NCI-H446 (cell line): ENCODE data around the gene WASHC3.
"Not testable (repeated sequence)": the region's sequence is repeated elsewhere in the genome, so short reads cannot be mapped to it uniquely, and the experiment has no call there.

ENCODE experiments used
- DNase-seq, 2 experiments: peaks; one replicate each; lab custom pipeline; 2025; lab: John Stamatoyannopoulos, UW

WASHC3 gene

DNA sequence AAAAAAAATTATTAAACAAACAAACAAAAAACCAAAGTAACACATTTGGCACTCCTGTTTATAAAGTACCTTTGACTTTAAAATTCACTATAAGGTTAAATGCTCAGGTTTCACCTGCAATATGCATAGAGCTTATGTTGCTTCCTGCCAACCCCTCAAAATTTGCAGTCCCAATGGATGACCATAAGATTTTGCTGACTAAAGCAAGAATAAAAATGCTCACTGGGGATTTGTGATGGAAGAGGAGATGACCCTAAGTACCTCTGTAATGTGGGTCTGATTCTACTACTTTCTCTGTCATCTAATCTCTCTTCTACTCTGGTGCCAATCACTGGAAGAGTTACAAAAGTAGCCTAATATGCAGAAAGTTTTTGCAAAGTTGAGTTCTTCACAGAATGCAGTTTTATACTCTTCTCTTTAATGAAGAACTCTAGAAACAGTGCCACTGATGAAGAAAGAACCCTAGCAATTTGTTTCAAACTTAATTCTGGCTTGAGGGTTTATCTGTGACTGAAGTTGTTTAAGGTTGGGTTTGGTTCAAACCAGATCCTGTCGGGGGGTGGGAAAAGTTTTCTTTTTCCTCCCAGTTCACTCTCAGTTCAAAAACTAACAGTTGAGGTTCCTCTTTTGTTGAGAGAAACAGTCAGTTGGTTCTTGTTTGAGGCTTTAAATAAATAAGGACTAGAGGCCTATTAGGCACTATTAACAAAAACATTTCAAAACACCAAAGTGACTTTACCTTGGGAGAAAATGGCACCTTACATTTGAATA, 10.9 kb downstream of the WASHC3 start:
- DNase-seq: no peak

DNA sequence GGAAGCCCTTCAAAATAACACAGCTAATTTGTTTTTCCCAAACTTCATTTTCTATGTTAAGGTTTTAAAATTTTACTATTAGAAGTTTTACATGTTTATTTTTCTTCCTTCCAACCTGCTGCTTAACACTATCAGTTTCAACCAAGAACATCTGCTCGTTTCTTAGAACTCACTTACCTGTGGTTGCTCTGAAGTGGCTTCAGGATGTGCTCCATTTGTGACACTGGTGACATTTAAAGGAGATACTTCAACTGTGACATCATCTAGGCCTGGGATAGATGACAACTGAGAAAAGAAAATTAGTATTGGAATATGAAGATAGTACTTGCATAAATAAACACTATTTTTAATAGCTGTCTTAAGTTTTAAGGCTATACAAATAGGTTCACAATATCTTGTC, 17.9 kb downstream of the WASHC3 start:
- no peak for DNase-seq

DNA sequence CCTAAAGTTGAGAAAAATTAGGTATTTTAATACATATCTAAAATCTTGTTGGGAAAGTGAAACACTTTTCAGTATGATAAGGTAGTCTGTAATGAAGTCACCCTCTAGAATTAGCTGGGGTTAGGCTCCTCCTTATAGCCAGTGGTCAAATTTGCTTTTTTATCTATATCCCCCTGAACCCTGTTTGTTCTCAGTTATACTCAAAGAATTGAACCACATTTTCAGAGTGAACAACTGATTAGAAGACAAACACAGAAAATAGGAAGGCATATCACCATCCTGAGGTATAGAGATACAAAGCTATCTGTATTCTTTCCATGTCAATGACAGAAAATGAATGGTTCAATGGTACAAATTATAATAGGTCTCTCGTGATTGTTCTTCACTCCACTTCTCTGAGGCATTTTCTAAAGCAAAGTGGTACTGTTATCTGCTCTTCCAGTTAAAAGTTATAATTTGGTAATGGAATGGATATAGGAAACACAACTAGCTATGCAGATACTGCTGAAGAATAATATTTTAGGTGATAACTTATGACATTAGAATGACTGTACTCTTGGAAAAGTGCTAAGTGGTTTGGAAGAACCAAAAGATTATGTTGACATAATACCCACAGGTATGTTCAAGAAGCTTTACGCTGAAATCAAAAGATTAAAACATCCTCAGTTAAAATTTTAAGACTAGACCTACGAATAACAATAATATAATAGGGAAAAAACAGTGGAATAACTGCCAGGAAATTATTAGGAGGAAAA, 27.6 kb downstream of the WASHC3 start:
- no peak for DNase-seq

DNA sequence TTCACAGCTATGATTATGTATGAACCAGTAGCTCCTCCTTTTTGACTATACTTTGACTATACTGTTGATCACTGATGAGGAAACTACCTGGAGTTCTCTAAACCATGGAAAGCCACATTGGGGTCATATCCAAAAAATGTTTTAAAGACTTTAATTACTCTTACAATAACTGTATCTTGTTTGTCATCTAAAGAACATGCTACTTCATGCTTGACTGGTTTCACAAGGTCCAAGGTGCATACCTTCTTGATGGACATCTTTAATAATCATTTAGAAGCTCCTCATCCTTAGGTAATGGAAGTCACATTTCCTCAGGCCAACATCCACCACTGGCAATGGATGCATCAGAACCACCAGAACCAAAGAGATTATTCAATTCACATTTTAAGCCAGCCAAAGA, 29.9 kb downstream of the WASHC3 start:
- DNase-seq: no peak

DNA sequence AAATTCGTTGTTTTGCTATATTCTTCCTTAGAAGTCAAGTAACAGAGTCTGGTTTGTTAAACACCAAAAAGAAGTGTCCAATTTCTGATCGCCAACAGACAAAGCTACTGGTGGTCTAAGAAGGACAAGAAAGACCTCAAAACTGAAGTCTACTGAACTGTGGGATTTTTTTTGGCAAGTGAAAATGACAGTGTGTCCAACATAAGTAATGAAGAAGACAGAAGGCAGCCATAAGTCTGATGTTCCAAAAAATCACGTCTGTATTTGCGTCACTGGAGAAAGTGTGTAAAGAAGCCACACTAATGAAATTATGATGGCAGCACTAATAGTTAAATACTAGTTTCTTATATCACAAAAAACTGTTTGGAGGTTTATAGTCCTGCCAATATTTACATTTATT, 32.6 kb downstream of the WASHC3 start:
- DNase-seq: peak in 1 of 2 experiments; percentile 6

DNA sequence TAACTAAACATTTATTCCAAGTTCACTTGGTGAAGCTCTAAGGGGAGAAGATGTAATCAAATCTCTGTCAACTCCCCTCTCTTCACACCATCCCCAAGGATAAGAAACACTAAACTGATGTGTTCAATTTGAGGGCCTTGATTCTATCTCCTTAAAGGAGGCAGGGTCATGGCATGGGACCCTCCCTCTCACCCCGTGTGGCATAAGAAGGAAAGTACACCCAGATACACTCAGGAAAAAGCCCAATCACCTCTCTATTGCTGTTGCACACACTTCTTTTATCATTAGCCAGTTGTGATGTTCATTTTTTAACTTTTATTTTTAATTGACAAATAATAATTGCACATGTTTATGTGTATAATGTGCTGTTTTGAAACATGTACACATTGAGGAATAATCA, 35.1 kb downstream of the WASHC3 start:
- no peak for DNase-seq

DNA sequence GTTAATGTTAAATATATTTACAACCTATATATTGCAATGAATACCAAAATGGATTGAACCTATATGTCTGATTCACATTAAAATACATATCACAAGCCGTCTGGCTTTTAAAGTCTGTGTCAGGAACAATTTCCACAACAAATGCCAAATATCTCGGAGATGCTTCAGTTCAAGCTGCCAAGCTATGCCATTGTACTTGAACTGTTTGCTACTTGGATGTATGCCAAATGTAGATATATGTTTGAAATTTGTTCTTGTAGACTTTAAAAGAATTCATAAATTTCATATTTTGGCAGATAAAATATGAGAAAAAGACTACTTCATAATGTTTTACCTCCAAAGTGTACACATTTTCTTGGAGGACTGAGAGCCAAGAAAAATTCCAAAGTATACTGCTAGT, 37.0 kb downstream of the WASHC3 start:
- DNase-seq: peak in 1 of 2 experiments; percentile 23

DNA sequence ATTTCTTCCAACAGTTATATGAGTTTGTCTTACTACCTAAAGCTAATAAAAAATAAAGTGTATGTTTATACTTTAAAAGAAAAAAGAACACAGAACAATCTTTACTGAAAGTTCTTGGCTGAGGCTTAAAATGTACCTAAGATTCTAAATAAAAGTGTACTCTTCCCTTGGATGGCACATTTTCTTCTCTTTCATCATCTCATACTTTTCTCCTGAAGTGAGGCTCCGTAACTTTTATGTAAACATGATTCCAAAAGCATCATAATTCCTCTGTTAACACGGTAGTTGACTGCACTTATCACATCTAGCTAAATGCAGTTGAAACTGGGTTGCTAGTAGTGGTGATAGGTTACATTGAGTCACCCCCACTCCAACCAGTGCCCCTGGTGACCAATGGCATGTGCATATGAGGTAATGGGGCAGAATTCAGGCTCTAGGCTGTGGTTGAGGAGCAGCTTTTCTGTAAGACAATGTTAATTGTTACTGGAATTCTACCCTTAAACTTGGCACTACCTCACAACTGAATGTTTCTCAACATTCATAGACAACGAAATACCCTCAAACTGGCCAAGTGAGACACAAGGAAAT, 38.4 kb downstream of the WASHC3 start:
- no peak for DNase-seq

DNA sequence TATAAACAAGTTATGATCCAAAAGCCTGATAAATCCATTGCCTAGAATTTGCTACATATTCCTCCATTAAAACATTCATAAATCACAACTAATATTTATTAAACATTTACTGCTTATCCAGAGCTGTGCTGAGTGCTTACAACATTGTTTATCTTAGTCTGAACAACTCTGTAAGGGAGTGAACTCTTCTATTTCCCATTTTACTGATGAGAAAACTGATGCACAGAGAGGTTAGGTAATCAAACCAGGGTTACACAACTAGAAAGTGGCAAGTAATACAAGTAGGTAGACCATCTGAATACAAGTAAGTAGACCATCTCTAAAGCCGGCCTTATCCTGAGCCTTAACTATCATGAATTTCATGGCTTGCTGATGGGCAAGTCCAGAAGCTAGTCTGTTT, 39.5 kb downstream of the WASHC3 start:
- DNase-seq: no peak

DNA sequence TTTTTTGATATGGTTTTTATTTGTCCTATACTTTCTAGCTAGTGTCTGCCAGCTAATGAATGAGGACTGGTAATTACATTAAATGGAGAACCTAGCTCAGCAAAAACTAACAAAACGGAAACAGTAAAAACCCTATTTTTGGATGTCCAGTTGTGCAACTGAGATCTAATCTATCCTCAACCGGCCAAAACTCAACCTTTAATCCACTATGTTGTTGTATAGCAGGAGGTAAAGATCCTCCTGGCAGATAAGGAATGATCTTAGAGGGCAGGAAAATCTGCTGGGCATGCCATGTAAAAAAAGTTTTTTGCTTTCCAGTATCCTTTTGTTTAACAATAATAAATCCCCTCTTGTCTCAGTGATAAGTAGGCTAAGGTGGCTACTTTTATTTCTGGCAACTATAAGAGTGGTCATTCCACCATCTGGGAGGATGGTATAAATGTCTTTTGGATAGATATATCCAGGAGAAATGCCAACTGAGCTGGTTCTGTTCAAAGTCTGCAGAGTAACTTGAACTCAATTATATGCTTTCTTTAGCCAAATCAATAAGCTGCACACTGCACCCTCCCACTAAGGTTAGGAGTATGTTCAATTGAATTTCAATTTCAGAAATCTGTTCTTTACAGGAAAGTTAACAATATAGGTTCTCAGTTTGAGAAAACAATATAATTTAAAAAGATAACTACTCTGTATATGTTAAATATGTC, 40.1 kb downstream of the WASHC3 start:
- DNase-seq: no peak

DNA sequence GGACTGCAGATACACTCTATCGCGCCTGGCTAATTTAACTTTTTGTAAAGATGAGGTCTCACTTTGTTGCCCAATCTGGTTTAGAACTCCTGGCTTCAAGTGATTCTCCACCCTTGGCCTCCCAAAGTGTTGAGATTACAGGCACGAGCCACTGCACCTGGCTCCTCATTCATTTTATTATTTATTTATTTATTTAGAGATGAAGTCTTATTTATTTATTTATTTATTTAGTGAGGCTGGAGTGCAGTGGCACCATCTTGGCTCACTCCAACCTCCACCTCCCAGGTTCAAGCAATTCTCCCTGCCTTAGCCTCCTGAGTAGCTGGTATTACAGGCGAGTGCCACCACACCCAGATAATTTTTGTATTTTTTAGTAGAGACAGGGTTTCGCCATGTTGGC, 43.2 kb downstream of the WASHC3 start:
- not testable (repeated sequence) for DNase-seq

DNA sequence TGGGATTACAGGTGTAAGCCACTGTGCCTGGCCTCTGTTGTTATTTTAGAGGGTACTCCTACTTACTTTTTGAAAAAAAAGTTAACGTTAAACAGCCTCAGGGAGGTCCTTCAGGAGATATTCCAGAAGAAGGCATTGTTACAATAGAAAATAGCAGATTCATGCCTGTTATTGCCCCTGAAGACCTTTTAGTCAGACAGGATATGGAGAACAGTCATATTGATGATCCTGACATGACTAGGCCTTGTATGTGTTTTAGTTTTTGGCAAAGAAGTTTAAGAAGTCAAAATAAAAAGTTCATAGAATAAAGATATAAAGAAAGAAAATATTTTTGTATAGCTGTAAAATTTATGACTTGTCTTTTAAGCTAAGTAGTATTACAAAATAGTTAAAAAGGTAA, 45.3 kb downstream of the WASHC3 start:
- no peak for DNase-seq

DNA sequence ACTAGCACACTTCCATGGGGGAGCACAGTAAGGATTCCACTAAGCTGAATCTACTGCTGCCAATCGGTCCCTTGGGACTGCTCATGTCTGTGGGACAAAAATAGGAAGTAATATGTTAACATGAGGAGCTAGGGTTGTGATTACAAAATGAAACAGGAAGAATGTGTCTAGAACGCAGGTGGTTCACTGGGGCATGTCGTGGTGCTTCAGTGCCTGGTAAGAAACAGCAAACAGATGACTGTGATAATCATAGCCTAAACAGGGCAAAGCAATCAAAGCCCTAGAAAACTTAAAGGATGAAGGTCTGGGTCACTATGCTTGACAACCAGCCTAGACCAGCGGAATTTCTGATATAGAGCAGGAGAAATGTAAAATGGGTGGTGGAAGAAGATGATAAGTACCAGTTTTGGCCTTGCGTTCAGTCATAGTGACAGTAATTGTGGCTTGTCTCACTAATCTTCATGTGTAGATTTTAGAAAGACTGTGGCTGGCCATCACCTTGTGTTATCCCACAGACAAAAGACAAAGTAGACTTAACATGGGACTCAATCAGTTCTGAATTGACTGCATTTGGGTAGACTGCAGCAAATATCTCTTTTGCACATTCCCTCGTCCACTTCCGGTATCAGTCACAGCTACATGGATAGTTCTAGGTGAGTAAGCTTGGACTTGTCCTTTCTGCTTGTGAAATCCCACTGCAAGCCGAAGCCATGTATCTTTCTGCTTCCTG, 51.4 kb downstream of the WASHC3 start:
- DNase-seq: no peak

DNA sequence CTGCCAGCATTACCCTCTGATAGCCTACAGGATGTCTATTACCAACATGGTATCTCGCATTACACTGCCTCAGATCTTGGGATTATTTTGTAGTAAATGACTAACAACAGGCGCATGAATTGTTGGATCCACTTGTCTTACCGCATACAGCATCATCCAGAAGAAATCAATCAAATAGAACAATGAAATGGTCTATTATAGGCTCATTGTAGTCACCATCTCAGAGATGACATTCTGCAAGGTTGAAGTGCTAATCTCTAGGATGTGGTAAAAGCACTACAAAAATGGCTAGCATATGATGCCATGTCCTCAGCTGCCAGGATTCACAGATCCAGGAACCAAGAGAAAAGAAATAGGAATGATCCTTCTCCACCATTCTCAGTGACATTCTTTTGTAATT, 52.0 kb downstream of the WASHC3 start:
- DNase-seq: no peak

DNA sequence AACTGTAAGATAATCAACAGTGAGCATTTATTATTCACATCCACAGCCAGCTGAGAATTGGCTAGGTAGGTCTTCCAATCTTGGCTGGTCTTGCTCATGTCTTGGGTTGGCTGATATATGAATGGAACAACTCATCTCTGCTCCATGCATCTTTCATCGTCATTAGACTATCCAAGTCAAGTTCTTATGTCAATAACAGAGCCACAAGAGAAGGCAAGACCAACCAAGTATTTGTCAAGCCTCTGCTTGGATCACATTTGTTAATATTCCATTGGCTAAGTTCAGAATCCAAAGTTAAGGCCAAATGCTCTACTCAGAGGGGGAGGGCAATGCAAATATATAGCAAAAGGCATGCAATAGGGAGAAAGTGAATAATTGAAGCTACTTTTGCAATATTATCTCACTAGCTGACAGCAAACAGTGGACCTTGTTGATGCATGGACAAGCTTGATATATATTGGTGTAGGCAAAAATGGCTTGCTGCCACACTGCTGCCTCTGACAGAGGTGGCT, 53.1 kb downstream of the WASHC3 start:
- no peak for DNase-seq

DNA sequence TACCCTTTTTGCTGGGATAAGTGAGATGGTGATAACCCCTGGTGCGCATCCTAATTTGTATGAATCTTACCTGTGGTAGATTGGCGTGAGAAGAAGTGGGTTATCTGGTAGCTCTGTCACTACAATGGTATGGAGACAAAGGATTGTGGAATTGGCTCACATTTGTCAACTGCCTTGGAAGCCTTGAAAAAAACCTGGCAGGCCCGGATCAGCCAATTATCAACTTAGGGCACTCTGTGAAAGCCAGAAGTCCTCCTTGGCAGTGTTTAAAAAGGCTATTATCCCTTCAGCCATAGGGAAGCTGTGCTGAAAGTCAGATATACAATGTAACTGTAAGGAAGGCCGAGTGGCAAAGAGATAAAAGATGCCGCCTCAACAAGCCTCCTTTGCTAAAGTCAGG, 56.5 kb downstream of the WASHC3 start:
- no peak for DNase-seq

DNA sequence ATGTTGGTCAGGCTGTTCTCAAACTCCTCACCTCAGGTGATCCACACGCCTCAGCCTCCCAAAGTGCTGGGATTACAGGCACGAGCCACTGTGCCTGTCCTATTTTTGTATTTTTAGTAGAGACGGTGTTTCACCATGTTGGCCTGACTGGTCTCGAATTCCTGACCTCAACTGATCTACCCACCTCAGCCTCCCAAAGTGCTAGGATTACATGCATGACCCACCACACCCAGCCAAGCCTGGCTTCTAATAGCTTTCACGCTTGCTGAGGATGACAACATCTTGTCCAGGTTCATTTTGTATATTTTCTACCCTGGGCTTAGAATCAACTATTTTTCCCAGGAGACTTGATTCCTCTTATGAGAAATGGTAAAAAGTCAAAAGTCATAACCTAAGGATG, 64.7 kb downstream of the WASHC3 start:
- no peak for DNase-seq

DNA sequence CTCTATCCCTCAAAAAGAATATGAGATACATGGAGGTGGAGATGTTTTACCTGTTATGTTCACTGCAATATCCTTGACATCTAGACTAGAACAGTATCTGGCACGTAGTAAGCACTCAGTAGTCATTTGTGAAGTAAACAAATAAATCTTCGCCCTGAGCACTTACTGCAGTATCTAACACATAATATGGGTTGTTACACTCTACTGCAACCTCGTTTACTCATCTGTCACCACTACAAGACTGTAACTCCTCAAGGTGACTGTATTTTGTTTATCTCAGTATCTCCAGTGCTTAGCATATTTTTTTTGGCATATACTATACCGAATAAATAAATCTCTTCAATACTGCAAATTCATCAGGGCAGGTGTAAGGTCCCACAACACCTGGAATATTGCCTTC, 66.1 kb downstream of the WASHC3 start:
- no peak for DNase-seq

DNA sequence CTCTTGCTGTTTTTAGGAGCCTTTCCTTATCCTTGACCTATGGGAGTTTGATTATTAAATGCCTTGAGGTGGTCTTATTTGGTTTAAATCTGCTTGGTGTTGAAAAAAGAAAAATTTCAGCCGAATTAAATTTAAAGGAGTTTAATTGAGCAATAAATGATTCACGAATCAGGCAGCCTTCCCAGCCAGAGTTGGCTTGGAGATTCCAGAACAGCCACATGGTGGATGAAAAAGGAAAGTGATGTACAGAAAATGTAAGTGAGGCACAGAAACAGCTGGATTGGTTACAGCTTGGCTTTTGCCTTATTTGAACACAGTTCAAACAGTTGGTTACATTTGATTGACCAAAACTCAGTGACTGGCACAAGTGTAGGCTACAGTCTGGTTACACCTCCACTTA, 69.7 kb downstream of the WASHC3 start:
- DNase-seq: no peak

DNA sequence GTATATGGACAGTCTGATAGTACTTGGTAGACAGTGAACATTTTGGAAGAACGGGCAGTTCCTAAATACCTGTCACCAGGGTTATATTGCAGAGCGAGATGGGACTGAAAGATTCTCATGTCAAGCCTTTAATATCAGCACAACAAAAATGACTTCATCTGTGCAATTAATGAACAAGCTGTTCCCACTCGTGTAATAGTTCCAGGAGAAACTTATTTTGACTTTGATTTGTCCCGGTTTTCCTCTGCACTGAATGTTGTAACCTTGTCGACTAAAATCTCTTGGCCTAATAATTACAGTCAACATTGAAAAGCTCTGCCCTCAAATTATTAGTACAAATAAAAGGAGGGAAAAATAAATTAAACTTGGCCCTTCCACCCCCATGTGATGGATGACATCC, 79.5 kb downstream of the WASHC3 start:
- DNase-seq: no peak

DNA sequence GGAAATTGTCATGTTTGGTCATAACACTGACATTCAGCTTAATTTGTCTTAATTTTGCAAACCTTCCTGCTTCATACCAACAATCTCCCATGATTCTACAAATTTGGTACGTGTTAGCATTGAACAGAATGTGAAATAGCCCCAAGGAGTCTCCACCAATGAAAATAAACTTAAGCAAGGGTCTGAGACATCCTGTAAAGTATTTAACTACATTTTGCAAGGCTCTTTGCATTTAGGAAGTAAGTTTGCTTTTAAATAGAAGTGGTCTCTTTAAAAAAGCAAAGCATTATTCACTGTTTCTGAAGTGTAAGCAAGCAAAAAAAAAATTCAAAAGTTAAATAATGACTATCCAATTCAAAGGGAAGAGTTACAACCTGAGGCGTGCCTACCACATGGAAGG, 79.9 kb downstream of the WASHC3 start:
- no peak for DNase-seq

DNA sequence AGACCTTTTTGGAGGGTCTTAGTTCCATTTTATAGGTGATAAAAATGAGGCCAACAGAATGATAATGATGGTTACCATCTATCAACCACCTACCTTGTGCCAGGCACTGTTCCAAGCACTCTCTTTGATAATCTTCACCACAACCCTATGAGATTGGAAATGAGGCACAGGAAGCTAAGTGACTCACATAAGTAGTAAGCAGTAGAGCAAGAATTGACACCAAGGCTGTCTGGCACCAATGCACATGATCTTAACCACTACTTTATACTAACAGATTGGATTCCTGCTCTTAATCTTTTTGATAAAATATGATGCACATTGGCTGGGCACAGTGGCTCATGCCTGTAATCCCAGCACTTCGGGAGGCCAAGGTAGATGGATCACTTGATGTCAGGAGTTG, 93.0 kb downstream of the WASHC3 start:
- DNase-seq: no peak
